Measurements from ENCODE around the gene TMPRSS12.

The TMPRSS12 gene

DNA sequence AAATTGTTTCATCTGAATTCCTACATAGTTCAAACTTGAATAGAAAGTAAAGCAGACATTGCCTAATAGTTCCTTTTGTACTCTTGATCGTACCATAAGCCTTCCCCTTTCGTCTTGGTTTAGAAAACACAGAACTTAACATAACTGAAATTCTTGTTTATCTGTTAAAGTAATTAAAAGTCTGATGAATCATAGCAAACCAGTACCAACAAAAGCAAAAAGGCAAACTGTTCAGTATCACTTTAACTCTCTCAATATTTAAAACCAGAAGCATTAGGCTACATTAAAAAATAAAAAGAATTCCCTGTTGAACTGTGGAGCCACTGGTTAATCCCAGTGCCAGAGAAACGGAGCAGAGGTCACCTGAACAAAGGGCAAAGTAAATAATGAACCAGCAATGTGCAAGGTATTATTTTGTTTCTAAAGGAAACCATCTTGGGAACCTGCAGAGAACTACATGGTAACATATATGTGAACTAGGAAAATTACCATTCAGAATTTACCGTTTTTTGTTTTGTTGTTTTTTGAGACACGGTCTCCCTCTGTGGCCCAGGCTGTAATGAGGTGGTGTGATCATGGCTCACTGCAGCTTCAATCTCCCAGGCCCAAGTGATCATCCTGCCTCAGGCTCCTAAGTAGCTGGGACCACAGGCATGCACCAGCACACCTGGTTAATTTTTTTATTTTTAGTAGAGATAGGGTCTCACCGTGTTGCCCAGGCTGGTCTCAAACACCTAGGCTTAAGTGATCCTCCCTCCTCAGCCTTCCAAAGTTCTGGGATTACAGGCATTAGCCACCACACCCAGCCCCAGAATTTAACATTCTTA, 92.5 kb downstream of the TMPRSS12 start:
- Histone ChIP-seq H3K4me2 (ENCODE audit: low read length) (no peak overlapping the region), H3K27ac (ENCODE audit: low read depth, low read length, poor library complexity, severe bottlenecking) (peak overlapping the region; percentile 51), H3K9me3 (ENCODE audit: low read length) (peaks cover 15% of the 10 kb centered on the region), H3K36me3 (ENCODE audit: insufficient read depth, low read length) (peaks cover 49% of the 10 kb centered on the region), H3F3A (ENCODE audit: insufficient read depth, low read length) (no peaks in the 10 kb centered on the region), H4K20me1 (ENCODE audit: insufficient read depth, low read length) (no peaks in the 10 kb centered on the region), H3K27me3 (ENCODE audit: insufficient read depth, low read length) (no peaks in the 10 kb centered on the region), H3K4me1 (ENCODE audit: insufficient read depth, low read length, severe bottlenecking) (peaks cover 20% of the 10 kb centered on the region), H3K79me2 (ENCODE audit: insufficient read depth, low read length) (no peaks in the 10 kb centered on the region), H3K9me2 (ENCODE audit: low read depth, low read length) (no peaks in the 10 kb centered on the region), H3K9ac (ENCODE audit: low read length) (no peak overlapping the region), H3K4me3 (ENCODE audit: low read depth, low read length, poor library complexity, severe bottlenecking) (no peak overlapping the region), H2AFZ (ENCODE audit: low read length) (no peak overlapping the region)
- no peak for TF ChIP-seq EZH2 (IDR thresholded peaks at IDR 0.05; ENCODE audit: borderline replicate concordance, low read length)
- TF ChIP-seq, protein P1, sequence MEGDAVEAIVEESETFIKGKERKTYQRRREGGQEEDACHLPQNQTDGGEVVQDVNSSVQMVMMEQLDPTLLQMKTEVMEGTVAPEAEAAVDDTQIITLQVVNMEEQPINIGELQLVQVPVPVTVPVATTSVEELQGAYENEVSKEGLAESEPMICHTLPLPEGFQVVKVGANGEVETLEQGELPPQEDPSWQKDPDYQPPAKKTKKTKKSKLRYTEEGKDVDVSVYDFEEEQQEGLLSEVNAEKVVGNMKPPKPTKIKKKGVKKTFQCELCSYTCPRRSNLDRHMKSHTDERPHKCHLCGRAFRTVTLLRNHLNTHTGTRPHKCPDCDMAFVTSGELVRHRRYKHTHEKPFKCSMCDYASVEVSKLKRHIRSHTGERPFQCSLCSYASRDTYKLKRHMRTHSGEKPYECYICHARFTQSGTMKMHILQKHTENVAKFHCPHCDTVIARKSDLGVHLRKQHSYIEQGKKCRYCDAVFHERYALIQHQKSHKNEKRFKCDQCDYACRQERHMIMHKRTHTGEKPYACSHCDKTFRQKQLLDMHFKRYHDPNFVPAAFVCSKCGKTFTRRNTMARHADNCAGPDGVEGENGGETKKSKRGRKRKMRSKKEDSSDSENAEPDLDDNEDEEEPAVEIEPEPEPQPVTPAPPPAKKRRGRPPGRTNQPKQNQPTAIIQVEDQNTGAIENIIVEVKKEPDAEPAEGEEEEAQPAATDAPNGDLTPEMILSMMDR (IDR thresholded peaks at IDR 0.05; ENCODE audit: low read length), result no peak

DNA sequence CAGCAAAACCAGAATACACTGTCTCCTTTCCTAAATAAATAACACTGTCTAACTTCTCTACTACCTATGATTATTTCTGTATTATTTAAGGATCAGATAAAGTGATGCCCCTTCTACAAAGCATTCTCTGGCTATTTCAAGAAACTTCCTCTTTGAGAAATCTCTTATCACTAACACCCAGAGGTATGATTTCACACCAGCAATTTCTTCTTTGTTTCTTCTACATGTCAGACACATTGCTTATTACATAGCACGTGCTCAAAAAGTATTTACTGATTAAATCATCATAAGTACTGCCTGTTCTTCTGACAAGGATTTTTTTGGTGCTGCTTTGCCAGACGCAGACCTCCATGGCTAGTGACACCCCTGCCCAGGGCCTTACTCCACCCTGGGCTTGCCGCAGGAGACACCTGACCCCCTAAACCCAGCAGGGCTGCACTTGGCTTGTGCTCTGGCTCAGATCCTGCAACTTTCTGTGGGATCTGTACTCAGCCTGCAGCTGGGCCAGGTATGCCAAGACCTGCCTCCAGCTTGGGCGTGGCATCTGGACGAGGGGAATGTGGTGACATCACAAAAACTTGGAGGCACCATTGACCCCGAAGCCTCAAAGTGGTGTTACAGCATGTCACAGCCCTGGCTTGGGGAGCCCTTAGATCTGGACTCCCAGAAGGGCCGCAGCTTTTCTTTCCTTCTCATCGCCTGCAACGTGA, 94.2 kb downstream of the TMPRSS12 start:
- peaks cover 31% of the 10 kb centered on the region for H3K36me3 ChIP-seq (ENCODE audit: insufficient read depth, low read length)
- no peak overlapping the region for H3K4me3 ChIP-seq (ENCODE audit: low read depth, low read length, poor library complexity, severe bottlenecking)
- H3K79me2 ChIP-seq (ENCODE audit: insufficient read depth, low read length), result no peaks in the 10 kb centered on the region
- H3K9me2 ChIP-seq (ENCODE audit: low read depth, low read length), result no peaks in the 10 kb centered on the region
- TF ChIP-seq EZH2 (IDR thresholded peaks at IDR 0.05; ENCODE audit: borderline replicate concordance, low read length), result no peak
- TF ChIP-seq, protein P1 (IDR thresholded peaks at IDR 0.05; ENCODE audit: low read length), result no peak
- H3K27me3 ChIP-seq (ENCODE audit: insufficient read depth, low read length), result no peaks in the 10 kb centered on the region
- H3K9me3 ChIP-seq (ENCODE audit: low read length), result peaks cover 15% of the 10 kb centered on the region
- no peak overlapping the region for H3K27ac ChIP-seq (ENCODE audit: low read depth, low read length, poor library complexity, severe bottlenecking)
- H3K4me2 ChIP-seq (ENCODE audit: low read length), result no peak overlapping the region
- H4K20me1 ChIP-seq (ENCODE audit: insufficient read depth, low read length), result no peaks in the 10 kb centered on the region
- peaks cover 13% of the 10 kb centered on the region for H3K4me1 ChIP-seq (ENCODE audit: insufficient read depth, low read length, severe bottlenecking)
- H2AFZ ChIP-seq (ENCODE audit: low read length), result no peak overlapping the region
- H3K9ac ChIP-seq (ENCODE audit: low read length), result no peak overlapping the region
- H3F3A ChIP-seq (ENCODE audit: insufficient read depth, low read length), result no peaks in the 10 kb centered on the region

Data from OCI-LY1 (cell line).